Hepatocyte (in vitro differentiated cells): ENCODE results near the gene MED15. TPM values are rescaled to one million over a fixed set of nuclear protein-coding genes. Genes with fewer than 3 reads are reported as not detected.

ENCODE experiments used
- DNase-seq: peaks from one replicate; pipeline ENCODE4 v3.0.0-alpha.2; 2016; ENCODE audit warnings: low spot score
- H2AFZ ChIP-seq: fragments of 200-600 bp; sonication (generic); 2 replicates; pipeline ENCODE4 v1.6.0; 2016; ENCODE audit warnings: antibody characterized with exemption, mild to moderate bottlenecking
- H3K27ac ChIP-seq: fragments of 200-600 bp; sonication (generic); 2 replicates; pipeline ENCODE4 v1.5.1; 2016; ENCODE audit warnings: mild to moderate bottlenecking
- H3K27me3 ChIP-seq: fragments of 200-600 bp; sonication (generic); 2 replicates; pipeline ENCODE4 v1.6.1; 2016
- H3K36me3 ChIP-seq: fragments of 200-600 bp; sonication (generic); replicated peaks from 2 replicates; pipeline ENCODE4 v1.5.1; 2016; ENCODE audit warnings: low read depth; ENCODE audit not compliant: insufficient read depth
- H3K4me1 ChIP-seq: fragments of 200-600 bp; sonication (generic); 2 replicates; pipeline ENCODE4 v1.5.1; 2016; ENCODE audit warnings: mild to moderate bottlenecking, moderate library complexity; ENCODE audit not compliant: insufficient read depth
- H3K4me2 ChIP-seq: fragments of 200-600 bp; sonication (generic); 2 replicates; pipeline ENCODE4 v1.6.0; 2016
- H3K4me3 ChIP-seq: fragments of 200-600 bp; sonication (generic); 2 replicates; pipeline ENCODE4 v1.5.1; 2016; ENCODE audit warnings: mild to moderate bottlenecking
- H3K79me2 ChIP-seq: fragments of 200-600 bp; sonication (generic); 2 replicates; pipeline ENCODE4 v1.6.0; 2017; ENCODE audit warnings: mild to moderate bottlenecking
- H3K9me2 ChIP-seq: fragments of 200-600 bp; sonication (generic); replicated peaks from 2 replicates; pipeline ENCODE4 v1.6.0; 2017; ENCODE audit warnings: mild to moderate bottlenecking; ENCODE audit not compliant: insufficient read depth
- H3K9me3 ChIP-seq: fragments of 200-600 bp; sonication (generic); 2 replicates; pipeline ENCODE4 v1.5.1; 2016; ENCODE audit warnings: low read depth, mild to moderate bottlenecking
- H4K20me1 ChIP-seq: fragments of 200-600 bp; sonication (generic); 2 replicates; pipeline ENCODE4 v1.6.0; 2016; ENCODE audit warnings: mild to moderate bottlenecking; ENCODE audit not compliant: insufficient read depth, poor library complexity, severe bottlenecking
- EZH2 ChIP-seq: fragments of 200-600 bp; sonication (generic); IDR thresholded peaks from 2 replicates; pipeline ENCODE4 v1.6.1; 2016; ENCODE audit warnings: antibody characterized with exemption, mild to moderate bottlenecking, borderline replicate concordance
- EZH2phosphoT487 ChIP-seq: fragments of 200-600 bp; sonication (generic); IDR thresholded peaks from one replicate; pipeline ENCODE4 v1.6.1; 2018; ENCODE audit warnings: antibody characterized with exemption, mild to moderate bottlenecking, low read depth, moderate library complexity; ENCODE audit not compliant: unreplicated experiment, severe bottlenecking
- WGBS: methylation state at CpG from one replicate; pipeline ENCODE4 v1.1.6; 2016; ENCODE audit warnings: low lambda C conversion rate; ENCODE audit errors: missing lambda C conversion rate; 5-methylcytosine and 5-hydroxymethylcytosine counted together
- polyA plus RNA-seq: library from polyadenylated mRNA; unstranded; fragments of >200 nt; fragmentation: Nextera tagmentation; extraction: Ambion mirVana; gene quantifications from 2 replicates; pipeline ENCODE4 v1.2.1, GENCODE V29; 2016
- total RNA-seq: library from RNA; depleted of rRNA; stranded (reverse); fragments of >200 nt; gene quantifications from 2 replicates; pipeline ENCODE4 v1.2.3, GENCODE V29; 2014
- TF ChIP-seq, protein P1 (sequence below): fragments of 200-600 bp; sonication (generic); IDR thresholded peaks from 2 replicates; pipeline ENCODE4 v1.5.1; 2016; ENCODE audit warnings: antibody characterized with exemption, mild to moderate bottlenecking; ENCODE audit not compliant: poor library complexity

The MED15 gene
- total and polyA plus RNA-seq, 2 experiments from 2014 or later, result 31.5 to 53.1 TPM

DNA sequence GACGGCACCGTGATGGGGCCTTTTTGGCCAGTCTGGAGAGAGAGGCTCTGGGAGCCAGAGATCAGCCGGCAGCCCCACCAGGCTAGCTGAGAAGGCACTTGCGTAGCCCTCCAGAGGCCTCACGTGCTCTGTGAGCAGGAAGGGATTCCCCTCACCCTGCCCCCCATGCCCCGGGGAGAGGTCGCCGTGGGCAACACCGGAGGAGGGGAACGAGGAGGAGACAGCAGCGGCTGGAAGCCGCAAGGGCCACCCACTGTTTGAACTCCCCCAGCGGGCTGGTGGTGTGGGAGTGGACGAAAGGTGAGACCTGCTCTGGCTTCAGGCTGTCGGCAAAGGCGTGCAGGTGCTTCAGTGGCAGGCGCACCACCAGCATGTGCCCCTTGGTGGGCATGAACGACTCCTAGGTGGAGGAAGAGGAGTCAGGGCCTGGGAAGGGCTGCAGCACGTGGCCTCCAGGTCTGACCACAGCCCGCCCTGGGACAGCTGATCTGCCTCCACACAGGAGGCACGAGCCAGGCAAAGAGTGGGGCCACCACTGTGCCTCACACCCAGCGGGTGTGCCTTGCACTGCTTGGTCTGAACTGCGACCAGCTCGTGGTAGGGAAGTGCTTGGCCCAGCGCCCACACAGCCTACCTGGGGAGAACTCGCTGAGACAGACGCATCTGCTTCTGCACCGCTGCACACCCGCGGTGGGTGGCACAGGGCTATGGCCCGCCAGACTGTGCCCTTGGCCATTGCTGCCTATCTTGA lies 99.9 kb downstream of the MED15 start:
- no peak overlapping the region for H2AFZ ChIP-seq
- WGBS, result 66% methylated on average over 31 of the region's 31 CpGs
- no peak overlapping the region for H3K4me2 ChIP-seq
- no peaks in the 10 kb centered on the region for H3K27me3 ChIP-seq
- no peaks in the 10 kb centered on the region for H3K79me2 ChIP-seq
- no peak for DNase-seq
- H3K9me2 ChIP-seq, result no peaks in the 10 kb centered on the region
- no peaks in the 10 kb centered on the region for H4K20me1 ChIP-seq
- H3K4me1 ChIP-seq, result no peaks in the 10 kb centered on the region
- TF ChIP-seq EZH2phosphoT487, result no peak
- no peak overlapping the region for H3K4me3 ChIP-seq
- no peaks in the 10 kb centered on the region for H3K9me3 ChIP-seq
- no peak overlapping the region for H3K27ac ChIP-seq
- H3K36me3 ChIP-seq, result no peaks in the 10 kb centered on the region

DNA sequence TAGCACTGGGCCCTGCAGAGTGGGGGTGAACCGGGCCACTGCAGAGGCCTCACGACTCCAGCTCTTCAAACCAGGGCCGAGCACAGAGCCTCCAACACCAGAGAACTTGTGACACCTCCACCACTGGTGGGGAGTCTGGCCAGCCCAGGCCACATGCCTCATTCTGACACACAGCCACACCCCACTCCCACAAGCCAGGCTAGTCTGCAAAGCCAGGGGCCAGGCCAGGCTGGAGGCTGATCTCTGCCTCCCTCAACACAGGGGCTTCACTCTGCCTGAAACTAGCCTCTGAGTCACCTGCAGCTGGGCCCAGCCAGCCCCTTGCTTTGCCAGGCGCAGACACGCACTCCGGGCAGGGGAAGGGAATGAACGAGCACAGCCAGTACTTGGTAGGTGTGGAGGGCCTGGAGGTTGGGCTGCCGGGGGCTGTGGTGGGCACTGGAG lies 102.9 kb downstream of the MED15 start:
- H2AFZ ChIP-seq, result no peak overlapping the region
- DNase-seq, result no peak

DNA sequence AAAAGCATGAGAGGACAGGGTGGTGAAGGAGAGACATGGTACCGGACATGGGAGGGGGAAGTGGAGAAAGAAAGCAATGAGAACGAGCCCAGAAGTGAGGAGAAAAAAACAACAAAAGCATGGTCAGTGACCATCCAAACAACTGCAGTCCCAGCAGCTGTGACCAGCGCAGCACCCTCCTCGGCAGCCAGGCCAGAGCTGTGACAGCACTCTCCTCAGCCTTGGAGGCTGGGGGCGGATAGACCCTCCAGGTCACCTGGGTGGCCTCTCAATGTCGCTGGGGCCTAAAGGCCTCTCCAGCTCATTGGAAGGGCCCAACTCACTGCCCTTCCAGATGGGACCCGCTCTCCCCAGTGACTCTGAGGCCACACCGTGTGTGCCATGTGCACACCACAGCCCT lies 103.3 kb downstream of the MED15 start:
- H3K9me3 ChIP-seq, result no peaks in the 10 kb centered on the region
- no peaks in the 10 kb centered on the region for H3K79me2 ChIP-seq
- no peaks in the 10 kb centered on the region for H4K20me1 ChIP-seq
- no peak overlapping the region for H3K27ac ChIP-seq
- no peak overlapping the region for H2AFZ ChIP-seq
- H3K36me3 ChIP-seq, result no peaks in the 10 kb centered on the region
- H3K9me2 ChIP-seq, result no peaks in the 10 kb centered on the region
- no peak overlapping the region for H3K4me3 ChIP-seq
- no peak for DNase-seq
- H3K27me3 ChIP-seq, result no peaks in the 10 kb centered on the region
- H3K4me1 ChIP-seq, result no peaks in the 10 kb centered on the region
- TF ChIP-seq, protein P1, sequence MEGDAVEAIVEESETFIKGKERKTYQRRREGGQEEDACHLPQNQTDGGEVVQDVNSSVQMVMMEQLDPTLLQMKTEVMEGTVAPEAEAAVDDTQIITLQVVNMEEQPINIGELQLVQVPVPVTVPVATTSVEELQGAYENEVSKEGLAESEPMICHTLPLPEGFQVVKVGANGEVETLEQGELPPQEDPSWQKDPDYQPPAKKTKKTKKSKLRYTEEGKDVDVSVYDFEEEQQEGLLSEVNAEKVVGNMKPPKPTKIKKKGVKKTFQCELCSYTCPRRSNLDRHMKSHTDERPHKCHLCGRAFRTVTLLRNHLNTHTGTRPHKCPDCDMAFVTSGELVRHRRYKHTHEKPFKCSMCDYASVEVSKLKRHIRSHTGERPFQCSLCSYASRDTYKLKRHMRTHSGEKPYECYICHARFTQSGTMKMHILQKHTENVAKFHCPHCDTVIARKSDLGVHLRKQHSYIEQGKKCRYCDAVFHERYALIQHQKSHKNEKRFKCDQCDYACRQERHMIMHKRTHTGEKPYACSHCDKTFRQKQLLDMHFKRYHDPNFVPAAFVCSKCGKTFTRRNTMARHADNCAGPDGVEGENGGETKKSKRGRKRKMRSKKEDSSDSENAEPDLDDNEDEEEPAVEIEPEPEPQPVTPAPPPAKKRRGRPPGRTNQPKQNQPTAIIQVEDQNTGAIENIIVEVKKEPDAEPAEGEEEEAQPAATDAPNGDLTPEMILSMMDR, result no peak
- TF ChIP-seq EZH2 (no peak), EZH2phosphoT487 (no peak)
- 86% methylated on average over 8 of the region's 8 CpGs for WGBS
- H3K4me2 ChIP-seq, result no peak overlapping the region

More for the DNA sequence above, 102.9 kb downstream of the MED15 start:
- no peaks in the 10 kb centered on the region for H3K79me2 ChIP-seq
- 85% methylated on average over 8 of the region's 8 CpGs for WGBS
- H4K20me1 ChIP-seq, result no peaks in the 10 kb centered on the region
- no peaks in the 10 kb centered on the region for H3K4me1 ChIP-seq
- no peaks in the 10 kb centered on the region for H3K9me3 ChIP-seq
- no peaks in the 10 kb centered on the region for H3K9me2 ChIP-seq
- H3K4me2 ChIP-seq, result no peak overlapping the region
- TF ChIP-seq EZH2phosphoT487, result no peak
- no peak for TF ChIP-seq EZH2
- TF ChIP-seq, protein P1, result no peak
- H3K36me3 ChIP-seq, result no peaks in the 10 kb centered on the region
- no peak overlapping the region for H3K27ac ChIP-seq
- H3K27me3 ChIP-seq, result no peaks in the 10 kb centered on the region
- no peak overlapping the region for H3K4me3 ChIP-seq

DNA sequence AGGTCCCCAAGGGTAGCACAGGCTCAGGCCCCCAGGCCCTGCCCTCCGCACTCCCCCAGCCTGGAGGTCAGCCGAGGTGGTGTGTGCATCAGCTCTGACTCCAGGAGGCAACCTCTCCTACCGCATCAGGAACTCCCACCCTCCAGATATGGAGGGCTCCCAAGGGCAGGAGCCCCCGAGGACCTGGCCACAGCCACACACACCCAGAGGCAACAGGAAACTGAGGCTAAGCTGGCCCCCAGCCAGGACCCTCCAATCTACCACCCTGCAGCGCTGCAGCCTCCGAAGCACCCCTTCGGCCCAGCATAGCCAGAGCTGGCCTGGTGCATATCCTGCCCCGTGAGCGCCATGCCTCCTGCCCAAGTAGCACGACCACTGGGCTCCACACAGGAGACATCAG lies 104.0 kb downstream of the MED15 start:
- DNase-seq, result no peak
- WGBS, result 97% methylated on average over 10 of the region's 10 CpGs
- Histone ChIP-seq H3K27ac (no peak overlapping the region), H3K27me3 (no peaks in the 10 kb centered on the region), H3K36me3 (no peaks in the 10 kb centered on the region), H3K79me2 (no peaks in the 10 kb centered on the region), H3K4me2 (no peak overlapping the region), H3K4me1 (no peaks in the 10 kb centered on the region), H3K4me3 (no peak overlapping the region), H3K9me3 (no peaks in the 10 kb centered on the region), H3K9me2 (no peaks in the 10 kb centered on the region), H4K20me1 (no peaks in the 10 kb centered on the region), H2AFZ (no peak overlapping the region)
- TF ChIP-seq EZH2phosphoT487 (no peak), EZH2 (no peak)
- TF ChIP-seq, protein P1, result no peak
